Activated CD4-positive, alpha-beta memory T cell treated with anti-CD3 and anti-CD28 coated beads, Interleukin-2, amount 10 ng/mL, durations not matched to agents 7 days and 5 days (primary cell): ENCODE data around the gene KNSTRN. TPM values are rescaled to one million over a fixed set of nuclear protein-coding genes. Genes with fewer than 3 reads are reported as not detected.

Source experiments
- CTCF ChIA-PET: fragments of 350-600 bp; sonication (Branson Sonifier 250); formaldehyde crosslinking; loops from one replicate; lab custom pipeline; 2021; ENCODE audit warnings: antibody characterized with exemption, inconsistent platforms; lab: Charles Lee
- POLR2A ChIA-PET: fragments of 350-600 bp; sonication (Branson Sonifier 250); formaldehyde crosslinking; loops from one replicate; lab custom pipeline; 2021; ENCODE audit warnings: antibody characterized with exemption; lab: Charles Lee
- DNase-seq: peaks from one replicate; pipeline ENCODE4 v3.0.0-alpha.2; 2020
- H3K27ac Mint-ChIP-seq: one replicate; pipeline ENCODE4 v1.8.0; 2021; ENCODE audit warnings: mild to moderate bottlenecking, mixed read lengths
- H3K27me3 Mint-ChIP-seq: one replicate; pipeline ENCODE4 v1.8.0; 2021; ENCODE audit warnings: mixed read lengths
- H3K36me3 Mint-ChIP-seq: one replicate; pipeline ENCODE4 v1.8.0; 2021; ENCODE audit warnings: low read depth, mixed read lengths
- H3K4me1 Mint-ChIP-seq: one replicate; pipeline ENCODE4 v1.8.0; 2021; ENCODE audit warnings: mixed read lengths
- H3K4me3 Mint-ChIP-seq: one replicate; pipeline ENCODE4 v1.8.0; 2021; ENCODE audit warnings: mild to moderate bottlenecking, mixed read lengths
- H3K9me3 Mint-ChIP-seq: one replicate; pipeline ENCODE4 v1.8.0; 2021; ENCODE audit warnings: mixed read lengths
- total RNA-seq, 2 experiments: library from RNA; stranded (reverse); gene quantifications; one replicate each; pipeline ENCODE4 v1.2.3, GENCODE V29; 2021

Gene KNSTRN
- total RNA-seq, 2 experiments from 2014 or later, result 54.2 to 54.3 TPM

DNA sequence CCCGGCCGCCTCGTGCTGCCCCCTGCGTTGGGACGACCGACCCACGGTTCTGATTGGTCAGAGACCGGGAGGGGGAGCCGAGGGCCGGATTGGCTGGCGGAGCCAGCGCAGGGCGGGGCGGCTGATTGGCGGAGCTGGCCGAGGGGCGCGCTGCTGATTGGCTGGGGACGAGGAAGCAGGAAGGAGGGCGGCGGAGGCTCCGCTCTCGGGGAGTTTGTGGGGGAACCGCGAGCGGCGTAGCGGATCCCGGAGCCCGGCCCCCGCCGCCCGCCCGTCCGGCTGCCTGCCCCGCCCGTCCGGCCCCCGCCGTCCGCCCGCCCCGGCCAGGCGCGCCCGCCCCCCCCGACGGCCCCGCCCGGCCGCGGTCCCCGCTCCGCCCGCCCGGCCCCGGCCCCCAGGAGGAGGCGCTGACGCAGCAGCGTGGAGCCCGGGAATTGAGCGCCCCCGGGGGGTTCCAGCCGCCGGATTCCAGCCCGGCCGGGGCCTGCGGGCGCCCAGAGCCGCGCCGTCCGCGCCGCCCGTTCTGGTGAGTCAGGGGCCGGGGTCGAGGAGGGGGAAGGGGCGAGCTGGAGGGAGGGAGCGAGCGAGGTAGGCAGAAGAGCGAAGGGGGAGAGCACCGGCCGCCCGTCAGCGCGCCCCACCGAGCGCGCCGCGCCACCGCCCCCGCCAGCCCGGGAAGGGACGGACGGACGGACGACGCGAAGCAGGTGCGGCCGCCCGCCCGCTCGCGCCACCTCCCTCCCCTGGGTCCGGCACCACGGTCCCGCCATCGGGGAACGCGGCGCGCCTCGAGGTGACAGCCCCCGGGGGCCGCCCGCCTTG lies 58.4 kb downstream of the KNSTRN start, which contains the start of gene BAHD1:
Gene BAHD1 (plus strand): TSS at position 211 of the 822 bp plus-strand sequence. CDS start 17,512 bp downstream, outside the sequence.
- CTCF ChIA-PET, result interaction anchor here (0.6 to 2.9 kb wide), 11 partner anchors 10 to 306 kb away, joined by 3 to 16 read pairs (median 4); partner anchors contain the start of genes CCDC32 and PLCB2
- H3K4me3 Mint-ChIP-seq, result peak within 1 kb of the TSS; percentile 87
- peak; percentile 96 for DNase-seq
- no peaks in the 10 kb centered on the region for H3K9me3 Mint-ChIP-seq
- peaks cover 45% of the 10 kb centered on the region for H3K4me1 Mint-ChIP-seq
- peaks cover 8% of the 10 kb centered on the region for H3K36me3 Mint-ChIP-seq
- peaks cover 54% of the 10 kb centered on the region for H3K27me3 Mint-ChIP-seq
- peak within 1 kb of the TSS; percentile 49 for H3K27ac Mint-ChIP-seq
- POLR2A ChIA-PET, result interaction anchor here (0.7 to 4.9 kb wide), 15 partner anchors 11 to 303 kb away, joined by 3 to 68 read pairs (median 5); partner anchors contain the start of genes IVD, KNSTRN, PLCB2 and RPUSD2

- H3K27ac Mint-ChIP-seq, result peak overlapping the region; percentile 49
- peak; percentile 34 for DNase-seq
- peaks cover 41% of the 10 kb centered on the region for H3K4me1 Mint-ChIP-seq
- H3K36me3 Mint-ChIP-seq, result peaks cover 8% of the 10 kb centered on the region
- no peaks in the 10 kb centered on the region for H3K9me3 Mint-ChIP-seq
- peak overlapping the region; percentile 87 for H3K4me3 Mint-ChIP-seq
- H3K27me3 Mint-ChIP-seq, result peaks cover 47% of the 10 kb centered on the region
- CTCF ChIA-PET, result interaction anchor here (0.7 to 2.9 kb wide), 10 partner anchors 9 to 167 kb away, joined by 3 to 11 read pairs (median 4); no protein-coding TSS in a partner anchor
- POLR2A ChIA-PET, result interaction anchor here (0.6 to 4.9 kb wide), 10 partner anchors 10 to 280 kb away, joined by 3 to 68 read pairs (median 3); partner anchors contain the start of gene PLCB2
Measured at GRCh38 chr15:40441565-40442531, 59.3 kb downstream of the KNSTRN start.

- POLR2A ChIA-PET, result interaction anchor here (1.6 to 4.9 kb wide), 4 partner anchors 9 to 135 kb away, joined by 3 to 68 read pairs (median 5); partner anchors contain the start of gene PLCB2
- peaks cover 33% of the 10 kb centered on the region for H3K27me3 Mint-ChIP-seq
- no peak overlapping the region for H3K27ac Mint-ChIP-seq
- H3K9me3 Mint-ChIP-seq, result no peaks in the 10 kb centered on the region
- peaks cover 8% of the 10 kb centered on the region for H3K36me3 Mint-ChIP-seq
- DNase-seq, result no peak
- H3K4me1 Mint-ChIP-seq, result peaks cover 38% of the 10 kb centered on the region
- H3K4me3 Mint-ChIP-seq, result peak overlapping the region; percentile 87
- CTCF ChIA-PET, result interaction anchor here (1.1 to 1.8 kb wide), 3 partner anchors 10 to 126 kb away, joined by 3 to 8 read pairs (median 4); partner anchors contain the start of gene RPUSD2
Measured at GRCh38 chr15:40443255-40443654, 60.7 kb downstream of the KNSTRN start.

GRCh38 chr15:40443846-40444245 lies 61.3 kb downstream of the KNSTRN start:
- Mint-ChIP-seq H3K36me3 (peaks cover 8% of the 10 kb centered on the region), H3K27ac (no peak overlapping the region), H3K4me3 (peak overlapping the region; percentile 34), H3K9me3 (no peaks in the 10 kb centered on the region), H3K27me3 (peaks cover 27% of the 10 kb centered on the region), H3K4me1 (peaks cover 38% of the 10 kb centered on the region)
- POLR2A ChIA-PET, result interaction anchor here (0.9 to 1.6 kb wide), 2 partner anchors 48 to 136 kb away, joined by 4 to 6 read pairs; partner anchors contain the start of gene PLCB2
- CTCF ChIA-PET, result interaction anchor here (1.2 to 1.8 kb wide), 2 partner anchors 9 to 125 kb away, joined by 3 to 8 read pairs; partner anchors contain the start of gene RPUSD2
- DNase-seq, result no peak

Other genes with a start within 250 kb of the KNSTRN start
- gene BUB1B, start 221.7 kb upstream of the KNSTRN start, total RNA-seq, result 10 to 100 TPM; 73.2 to 73.8 TPM
- under 1 TPM; 0.20 to 0.65 TPM for gene PAK6, start 143.7 kb upstream of the KNSTRN start, total RNA-seq
- not detected for gene ANKRD63, start 99.7 kb upstream of the KNSTRN start, total RNA-seq
- gene PLCB2, start 74.8 kb upstream of the KNSTRN start, total RNA-seq, result 100 to 1,000 TPM; 140 TPM
- 1 to 10 TPM; 8.7 to 8.9 TPM for gene INAFM2, start 59.0 kb upstream of the KNSTRN start, total RNA-seq
- 1 to 10 TPM; 2.0 to 2.6 TPM for gene CCDC9B, start 41.8 kb upstream of the KNSTRN start, total RNA-seq
- not detected for gene PHGR1, start 31.7 kb upstream of the KNSTRN start, total RNA-seq
- gene DISP2, start 24.5 kb upstream of the KNSTRN start, total RNA-seq, result under 1 TPM; 0.03 to 0.18 TPM
- 10 to 100 TPM; 38.1 to 38.4 TPM for gene IVD, start 23.1 kb downstream of the KNSTRN start, total RNA-seq
- 10 to 100 TPM; 26.0 to 27.0 TPM for gene BAHD1, start 58.2 kb downstream of the KNSTRN start, total RNA-seq
- 10 to 100 TPM; 13.9 to 15.9 TPM for gene CHST14, start 88.3 kb downstream of the KNSTRN start, total RNA-seq
- gene CCDC32, start 182.3 kb downstream of the KNSTRN start, total RNA-seq, result 10 to 100 TPM; 33.2 to 33.7 TPM
- gene RPUSD2, start 186.6 kb downstream of the KNSTRN start, total RNA-seq, result 10 to 100 TPM; 11.1 to 11.9 TPM
- gene KNL1, start 211.5 kb downstream of the KNSTRN start, total RNA-seq, result 10 to 100 TPM; 54.2 to 54.7 TPM